Breast epithelium (tissue), 3 donors: ENCODE results near the gene CELF3.

Experiments
- POLR2A ChIP-seq: fragments of 450-650 bp; IDR thresholded peaks from one replicate; pipeline ENCODE4 v1.6.1; 2016; ENCODE audit warnings: antibody characterized with exemption, mild to moderate bottlenecking, moderate library complexity
- POLR2AphosphoS5 ChIP-seq, 3 donors: sonication (generic); formaldehyde crosslinking; IDR thresholded peaks; one replicate each; pipeline ENCODE4 v1.6.1; 2017; ENCODE audit warnings: antibody characterized with exemption in 3 of 3

GRCh38 chr1:151684128-151684527 lies 32.5 kb downstream of the CELF3 start:
- TF ChIP-seq POLR2A (no peak), POLR2AphosphoS5 (IDR thresholded peaks at IDR 0.05) (no peak)
